SU-DHL-6 (cell line): ENCODE results near the gene MRPL44.

Source experiments
- EZH2phosphoT487 ChIP-seq: fragments of 200-600 bp; sonication (generic), shearing (Covaris generic); conservative IDR thresholded peaks from 2 replicates; pipeline ENCODE4 v1.6.1; 2018; ENCODE audit warnings: mild to moderate bottlenecking, antibody characterized with exemption, low read length, moderate library complexity, mixed read lengths
- TF ChIP-seq, protein P1 (sequence below): fragments of 200-600 bp; sonication (generic); IDR thresholded peaks from one replicate; pipeline ENCODE4 v1.5.1; 2017; ENCODE audit warnings: antibody characterized with exemption, mild to moderate bottlenecking, low read length, moderate library complexity; ENCODE audit not compliant: insufficient read depth, poor library complexity, severe bottlenecking

DNA sequence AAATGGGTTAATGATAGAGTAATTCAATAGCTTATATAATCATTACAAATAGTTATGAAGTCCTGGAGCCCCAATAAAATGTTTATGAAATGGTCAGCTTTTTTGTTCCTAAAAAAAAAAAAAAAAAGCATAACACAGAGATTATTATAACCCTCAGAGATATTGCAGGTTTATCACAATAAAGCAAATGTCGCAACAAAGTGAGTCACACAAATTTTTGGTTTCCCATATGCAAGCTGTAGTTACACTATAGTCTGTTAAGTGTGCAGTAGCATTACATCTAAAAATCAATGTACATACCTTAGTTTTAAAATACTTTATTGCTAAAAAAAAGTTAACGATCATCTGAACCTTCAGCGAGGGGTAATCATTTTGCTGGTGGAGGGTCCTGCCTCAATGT is 32.2 kb upstream of the MRPL44 start:
- TF ChIP-seq, protein P1, sequence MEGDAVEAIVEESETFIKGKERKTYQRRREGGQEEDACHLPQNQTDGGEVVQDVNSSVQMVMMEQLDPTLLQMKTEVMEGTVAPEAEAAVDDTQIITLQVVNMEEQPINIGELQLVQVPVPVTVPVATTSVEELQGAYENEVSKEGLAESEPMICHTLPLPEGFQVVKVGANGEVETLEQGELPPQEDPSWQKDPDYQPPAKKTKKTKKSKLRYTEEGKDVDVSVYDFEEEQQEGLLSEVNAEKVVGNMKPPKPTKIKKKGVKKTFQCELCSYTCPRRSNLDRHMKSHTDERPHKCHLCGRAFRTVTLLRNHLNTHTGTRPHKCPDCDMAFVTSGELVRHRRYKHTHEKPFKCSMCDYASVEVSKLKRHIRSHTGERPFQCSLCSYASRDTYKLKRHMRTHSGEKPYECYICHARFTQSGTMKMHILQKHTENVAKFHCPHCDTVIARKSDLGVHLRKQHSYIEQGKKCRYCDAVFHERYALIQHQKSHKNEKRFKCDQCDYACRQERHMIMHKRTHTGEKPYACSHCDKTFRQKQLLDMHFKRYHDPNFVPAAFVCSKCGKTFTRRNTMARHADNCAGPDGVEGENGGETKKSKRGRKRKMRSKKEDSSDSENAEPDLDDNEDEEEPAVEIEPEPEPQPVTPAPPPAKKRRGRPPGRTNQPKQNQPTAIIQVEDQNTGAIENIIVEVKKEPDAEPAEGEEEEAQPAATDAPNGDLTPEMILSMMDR, result no peak
- no peak for TF ChIP-seq EZH2phosphoT487
